Cardiac muscle cell (in vitro differentiated cells and primary cell): Measurements from ENCODE around the gene USP6NL. TPM values are rescaled to one million over a fixed set of nuclear protein-coding genes. Genes with fewer than 3 reads are reported as not detected.

Source experiments
- DNase-seq, 2 donors: peaks; one replicate each; pipeline versions ENCODE4 v3.0.0 to v3.0.0-alpha.2; 2010 to 2017; ENCODE audit warnings: low read depth in 1 of 2, low spot score in 1 of 2
- H3K27ac ChIP-seq: fragments of 200-600 bp; sonication (generic); 2 replicates; pipeline ENCODE4 v1.5.1; 2016
- H3K27me3 ChIP-seq: fragments of 200-600 bp; sonication (generic); 2 replicates; pipeline ENCODE4 v1.6.0; 2016; ENCODE audit warnings: control low read depth
- H3K36me3 ChIP-seq: fragments of 200-600 bp; sonication (generic); 2 replicates; pipeline ENCODE4 v1.5.1; 2016; ENCODE audit warnings: control low read depth
- H3K4me1 ChIP-seq: fragments of 200-600 bp; sonication (generic); 2 replicates; pipeline ENCODE4 v1.8.1; 2017; ENCODE audit warnings: low read depth, mild to moderate bottlenecking, mixed run types
- H3K4me3 ChIP-seq: fragments of 200-600 bp; sonication (generic); 2 replicates; pipeline ENCODE4 v1.5.1; 2016; ENCODE audit warnings: mild to moderate bottlenecking
- H3K9me3 ChIP-seq: fragments of 200-600 bp; sonication (generic); 2 replicates; pipeline ENCODE4 v1.5.1; 2017; ENCODE audit warnings: low read depth, mild to moderate bottlenecking, control low read depth
- CTCF ChIP-seq: IDR thresholded peaks from 2 replicates; pipeline ENCODE4 v1.5.1; 2012; ENCODE audit warnings: low read depth, mild to moderate bottlenecking, low read length
- polyA plus RNA-seq: library from polyadenylated mRNA; unstranded; fragments of >200 nt; fragmentation: Nextera tagmentation; extraction: Ambion mirVana; gene quantifications from 2 replicates; pipeline ENCODE4 v1.2.1, GENCODE V29; 2016
- total RNA-seq: library from RNA; depleted of rRNA; stranded (reverse); fragments of >200 nt; gene quantifications from 2 replicates; pipeline ENCODE4 v1.2.3, GENCODE V29; 2016

USP6NL gene
- total and polyA plus RNA-seq, 2 experiments from 2014 or later: 13.6 to 25.4 TPM

- no peak overlapping the region for H3K27ac ChIP-seq
- no peak for DNase-seq
Observed at GRCh38 chr10:11451640-11452260, 159.7 kb downstream of the USP6NL start.

GRCh38 chr10:11450427-11450826, 161.0 kb downstream of the USP6NL start:
- H3K27ac ChIP-seq: no peak overlapping the region
- H3K4me1 ChIP-seq: no peaks in the 10 kb centered on the region
- no peaks in the 10 kb centered on the region for H3K36me3 ChIP-seq
- H3K4me3 ChIP-seq: no peak overlapping the region
- no peaks in the 10 kb centered on the region for H3K27me3 ChIP-seq
- no peak for TF ChIP-seq CTCF
- DNase-seq: no peak
- H3K9me3 ChIP-seq: no peaks in the 10 kb centered on the region

More at GRCh38 chr10:11451640-11452260, 159.7 kb downstream of the USP6NL start:
- Histone ChIP-seq H3K4me1 (no peaks in the 10 kb centered on the region), H3K4me3 (no peak overlapping the region), H3K9me3 (no peaks in the 10 kb centered on the region), H3K36me3 (no peaks in the 10 kb centered on the region), H3K27me3 (no peaks in the 10 kb centered on the region)
- no peak for TF ChIP-seq CTCF

- Histone ChIP-seq H3K27me3 (no peaks in the 10 kb centered on the region), H3K4me1 (no peaks in the 10 kb centered on the region), H3K36me3 (no peaks in the 10 kb centered on the region), H3K4me3 (no peak overlapping the region), H3K27ac (no peak overlapping the region), H3K9me3 (no peaks in the 10 kb centered on the region)
- DNase-seq: no peak
- no peak for TF ChIP-seq CTCF
Observed at GRCh38 chr10:11449761-11450160, 161.7 kb downstream of the USP6NL start.

GRCh38 chr10:11448545-11449244, 162.8 kb downstream of the USP6NL start:
- no peaks in the 10 kb centered on the region for H3K4me1 ChIP-seq
- no peak for DNase-seq
- TF ChIP-seq CTCF: no peak
- no peaks in the 10 kb centered on the region for H3K9me3 ChIP-seq
- H3K36me3 ChIP-seq: no peaks in the 10 kb centered on the region
- H3K4me3 ChIP-seq: no peak overlapping the region
- H3K27ac ChIP-seq: no peak overlapping the region
- no peaks in the 10 kb centered on the region for H3K27me3 ChIP-seq

GRCh38 chr10:11448190-11448544, 163.3 kb downstream of the USP6NL start:
- no peak overlapping the region for H3K27ac ChIP-seq
- no peaks in the 10 kb centered on the region for H3K36me3 ChIP-seq
- no peak for DNase-seq
- no peak overlapping the region for H3K4me3 ChIP-seq
- no peaks in the 10 kb centered on the region for H3K9me3 ChIP-seq
- no peaks in the 10 kb centered on the region for H3K4me1 ChIP-seq
- no peak for TF ChIP-seq CTCF
- H3K27me3 ChIP-seq: no peaks in the 10 kb centered on the region
